ENCODE results near the gene TAS1R3. TPM values are rescaled to one million over a fixed set of nuclear protein-coding genes. Genes with fewer than 3 reads are reported as not detected.
A peak's percentile ranks its signal among the peaks of the same experiment; 100 is the strongest.

The TAS1R3 gene
- total and polyA plus RNA-seq, 2 donors (not counting 1 experiment from before 2014, with no cell fraction given) = 4.1 to 11.7 TPM

DNA sequence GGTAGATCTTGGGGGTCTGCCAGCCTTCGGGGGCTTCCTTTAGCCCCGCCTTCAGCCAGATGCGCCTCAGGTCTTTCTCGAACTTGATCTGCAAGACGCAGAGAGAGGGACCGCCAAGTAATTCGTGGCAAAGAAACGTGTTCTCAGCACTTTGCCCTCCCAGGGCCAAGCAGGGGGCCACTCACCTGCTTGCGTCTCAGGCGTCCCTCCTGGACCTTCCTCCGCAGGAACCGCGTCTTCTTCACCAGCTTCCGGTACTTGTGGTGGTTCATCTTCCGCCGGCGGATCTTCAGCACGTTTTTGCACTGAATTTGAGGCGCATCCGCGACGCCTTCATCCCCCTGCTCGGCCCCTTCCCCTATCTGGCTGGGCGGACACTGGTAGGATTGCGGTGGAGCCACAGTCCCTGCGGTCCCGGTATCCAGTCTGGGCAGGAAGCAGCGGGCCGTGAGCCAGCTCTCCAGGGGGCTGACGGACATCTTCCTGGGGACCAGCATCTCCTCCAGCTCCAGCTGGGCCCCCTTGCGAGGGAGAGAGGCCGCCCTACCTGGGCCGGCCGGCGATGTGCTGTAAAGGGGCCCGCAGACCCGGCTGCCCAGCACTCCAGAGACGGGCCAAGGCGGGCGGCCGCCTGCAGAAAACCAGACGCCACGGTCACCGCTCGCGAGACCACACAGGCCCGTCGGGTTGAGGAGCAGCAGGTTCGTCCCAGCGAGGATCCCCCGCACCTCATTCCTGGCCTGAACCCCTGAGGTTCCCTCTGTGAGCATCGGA is 42.9 kb downstream of the TAS1R3 start:
- Histone ChIP-seq H3K4me3 (ENCODE audit: control extremely low read depth in 1 of 5, extremely low read depth in 1 of 5, insufficient read depth in 1 of 5, low read depth in 2 of 5, low read length in 4 of 5) (peak overlapping the region; percentile 2 to 93 (median 78)), H3K36me3 (replicated peaks in 1 of 2; ENCODE audit: control extremely low read depth in 1 of 2, control insufficient read depth in 1 of 2, extremely low read depth in 1 of 2, insufficient read depth in 2 of 2, low read length in 1 of 2) (peaks cover 0 to 10% of the 10 kb centered on the region in 2 experiments), H3K4me1 (ENCODE audit: control insufficient read depth in 2 of 2, insufficient read depth in 2 of 2, low read length in 2 of 2) (peaks cover 19 to 37% of the 10 kb centered on the region in 2 donors), H2AFZ (ENCODE audit: insufficient read depth, low read depth, low read length, poor library complexity, severe bottlenecking) (no peak overlapping the region), H3K4me2 (replicated peaks; ENCODE audit: low read depth, low read length, poor library complexity, severe bottlenecking) (peak overlapping the region; percentile 84), H3K9ac (ENCODE audit: low read length) (peak overlapping the region; percentile 81), H3K27me3 (replicated peaks in 1 of 4; ENCODE audit: control extremely low read depth in 1 of 4, control insufficient read depth in 3 of 4, insufficient read depth in 4 of 4, low read length in 3 of 4) (no peaks in the 10 kb centered on the region), H3K9me3 (ENCODE audit: control extremely low read depth in 1 of 3, control insufficient read depth in 2 of 3, insufficient read depth in 1 of 3, low read length in 2 of 3) (peaks cover 0 to 3% (median 0%) of the 10 kb centered on the region in 3 donors), H3K79me2 (ENCODE audit: control insufficient read depth, insufficient read depth, low read length) (peaks cover 15% of the 10 kb centered on the region), H3K27ac (ENCODE audit: low read length in 2 of 2) (peak overlapping the region; percentile 75 to 95), H4K20me1 (ENCODE audit: control insufficient read depth, insufficient read depth, low read length, poor library complexity, severe bottlenecking) (peaks cover 21% of the 10 kb centered on the region)
- TF ChIP-seq EZH2 (IDR thresholded peaks at IDR 0.05; ENCODE audit: borderline replicate concordance, insufficient read depth, low read depth, low read length, poor library complexity, severe bottlenecking) = no peak
- TF ChIP-seq, protein P1, sequence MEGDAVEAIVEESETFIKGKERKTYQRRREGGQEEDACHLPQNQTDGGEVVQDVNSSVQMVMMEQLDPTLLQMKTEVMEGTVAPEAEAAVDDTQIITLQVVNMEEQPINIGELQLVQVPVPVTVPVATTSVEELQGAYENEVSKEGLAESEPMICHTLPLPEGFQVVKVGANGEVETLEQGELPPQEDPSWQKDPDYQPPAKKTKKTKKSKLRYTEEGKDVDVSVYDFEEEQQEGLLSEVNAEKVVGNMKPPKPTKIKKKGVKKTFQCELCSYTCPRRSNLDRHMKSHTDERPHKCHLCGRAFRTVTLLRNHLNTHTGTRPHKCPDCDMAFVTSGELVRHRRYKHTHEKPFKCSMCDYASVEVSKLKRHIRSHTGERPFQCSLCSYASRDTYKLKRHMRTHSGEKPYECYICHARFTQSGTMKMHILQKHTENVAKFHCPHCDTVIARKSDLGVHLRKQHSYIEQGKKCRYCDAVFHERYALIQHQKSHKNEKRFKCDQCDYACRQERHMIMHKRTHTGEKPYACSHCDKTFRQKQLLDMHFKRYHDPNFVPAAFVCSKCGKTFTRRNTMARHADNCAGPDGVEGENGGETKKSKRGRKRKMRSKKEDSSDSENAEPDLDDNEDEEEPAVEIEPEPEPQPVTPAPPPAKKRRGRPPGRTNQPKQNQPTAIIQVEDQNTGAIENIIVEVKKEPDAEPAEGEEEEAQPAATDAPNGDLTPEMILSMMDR (IDR thresholded peaks at IDR 0.05) = no peak
- Mint-ChIP-seq H3K27ac (peak overlapping the region; percentile 83), H3K4me3 (peak overlapping the region; percentile 84), H3K4me1 (peaks cover 11% of the 10 kb centered on the region), H3K9me3 (ENCODE audit: insufficient read depth) (no peaks in the 10 kb centered on the region), H3K27me3 (no peaks in the 10 kb centered on the region)
- ATAC-seq (ENCODE audit: low read depth) = no peak
- no peak for DNase-seq
- POLR2A ChIA-PET = interaction anchor here (1.5 to 1.9 kb wide), 2 partner anchors 25 to 131 kb away, joined by 7 to 23 read pairs; partner anchors contain the start of gene CCNL2
- CTCF ChIA-PET = interaction anchor here (1.3 to 3.2 kb wide), 3 partner anchors 25 to 389 kb away, joined by 3 to 15 read pairs (median 3); partner anchors contain the start of gene CCNL2
- intact Hi-C loops (cut with micrococcal nuclease) = no loop called here
- 66% methylated on average over 50 of the region's 52 CpGs for WGBS (ENCODE audit: insufficient coverage)

DNA sequence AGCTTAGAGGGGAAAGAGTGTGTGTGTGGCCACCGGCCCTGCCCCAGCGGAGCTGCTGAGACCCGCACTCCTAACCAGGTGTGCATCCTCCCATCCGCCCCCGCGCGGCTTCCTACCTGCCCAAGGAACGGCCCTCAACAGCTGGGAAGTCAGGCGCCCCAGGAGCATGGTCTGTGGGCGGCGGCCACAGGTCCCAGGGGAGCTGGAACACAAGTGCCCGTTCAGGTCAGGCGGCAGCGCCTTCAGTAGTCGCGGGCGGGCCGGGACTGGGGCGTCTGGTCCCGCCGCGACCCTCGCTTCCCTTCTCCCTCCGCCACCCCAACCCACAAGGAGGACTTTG is 43.5 kb downstream of the TAS1R3 start:
- WGBS (ENCODE audit: insufficient coverage) = under 1% methylated on average over 24 of the region's 24 CpGs
- Histone ChIP-seq H3K9me3 (ENCODE audit: control extremely low read depth in 1 of 3, control insufficient read depth in 2 of 3, insufficient read depth in 1 of 3, low read length in 2 of 3) (peaks cover 0 to 3% (median 0%) of the 10 kb centered on the region in 3 donors), H3K9ac (ENCODE audit: low read length) (peak overlapping the region; percentile 81), H3K36me3 (replicated peaks in 1 of 2; ENCODE audit: control extremely low read depth in 1 of 2, control insufficient read depth in 1 of 2, extremely low read depth in 1 of 2, insufficient read depth in 2 of 2, low read length in 1 of 2) (peaks cover 0 to 10% of the 10 kb centered on the region in 2 experiments), H3K27ac (ENCODE audit: low read length in 2 of 2) (peak overlapping the region; percentile 75 to 95), H3K4me3 (ENCODE audit: control extremely low read depth in 1 of 5, extremely low read depth in 1 of 5, insufficient read depth in 1 of 5, low read depth in 2 of 5, low read length in 4 of 5) (peak overlapping the region; percentile 2 to 93 (median 78)), H4K20me1 (ENCODE audit: control insufficient read depth, insufficient read depth, low read length, poor library complexity, severe bottlenecking) (peaks cover 21% of the 10 kb centered on the region), H2AFZ (ENCODE audit: insufficient read depth, low read depth, low read length, poor library complexity, severe bottlenecking) (peak overlapping the region; percentile 81), H3K4me2 (replicated peaks; ENCODE audit: low read depth, low read length, poor library complexity, severe bottlenecking) (peak overlapping the region; percentile 84), H3K27me3 (replicated peaks in 1 of 4; ENCODE audit: control extremely low read depth in 1 of 4, control insufficient read depth in 3 of 4, insufficient read depth in 4 of 4, low read length in 3 of 4) (no peaks in the 10 kb centered on the region), H3K4me1 (ENCODE audit: control insufficient read depth in 2 of 2, insufficient read depth in 2 of 2, low read length in 2 of 2) (peaks cover 19 to 37% of the 10 kb centered on the region in 2 donors), H3K79me2 (ENCODE audit: control insufficient read depth, insufficient read depth, low read length) (peaks cover 15% of the 10 kb centered on the region)
- no peak for DNase-seq
- no peaks in the 10 kb centered on the region for H3K27me3 Mint-ChIP-seq
- intact Hi-C loops (cut with micrococcal nuclease) = no loop called here
- POLR2A ChIA-PET = interaction anchor here (0.6 to 1.9 kb wide), 7 partner anchors 25 to 343 kb away, joined by 3 to 23 read pairs (median 4); partner anchors contain the start of genes CCNL2 and MRPL20
- H3K4me3 Mint-ChIP-seq = peak overlapping the region; percentile 84
- TF ChIP-seq EZH2 (IDR thresholded peaks at IDR 0.05; ENCODE audit: borderline replicate concordance, insufficient read depth, low read depth, low read length, poor library complexity, severe bottlenecking) = no peak
- TF ChIP-seq, protein P1 (IDR thresholded peaks at IDR 0.05) = no peak
- H3K4me1 Mint-ChIP-seq = peaks cover 11% of the 10 kb centered on the region
- CTCF ChIA-PET = interaction anchor here (1.0 to 2.0 kb wide), 10 partner anchors 24 to 356 kb away, joined by 3 to 7 read pairs (median 3); partner anchors contain the start of genes CCNL2 and UBE2J2
- ATAC-seq (ENCODE audit: low read depth) = no peak
- H3K27ac Mint-ChIP-seq = peak overlapping the region; percentile 83
- no peaks in the 10 kb centered on the region for H3K9me3 Mint-ChIP-seq (ENCODE audit: insufficient read depth)
